Stromal cell of bone marrow (primary cell): ENCODE data around the gene IL21.
"Not testable (repeated sequence)": the region's sequence is repeated elsewhere in the genome, so short reads cannot be mapped to it uniquely, and the experiment has no call there.

Experiments used
- DNase-seq: peaks from one replicate; pipeline ENCODE4 v3.0.0-alpha.2; 2012; ENCODE audit warnings: low read depth

IL21 gene

GRCh38 chr4:122577808-122578781, 42.8 kb downstream of the IL21 start:
- no peak for DNase-seq

DNA sequence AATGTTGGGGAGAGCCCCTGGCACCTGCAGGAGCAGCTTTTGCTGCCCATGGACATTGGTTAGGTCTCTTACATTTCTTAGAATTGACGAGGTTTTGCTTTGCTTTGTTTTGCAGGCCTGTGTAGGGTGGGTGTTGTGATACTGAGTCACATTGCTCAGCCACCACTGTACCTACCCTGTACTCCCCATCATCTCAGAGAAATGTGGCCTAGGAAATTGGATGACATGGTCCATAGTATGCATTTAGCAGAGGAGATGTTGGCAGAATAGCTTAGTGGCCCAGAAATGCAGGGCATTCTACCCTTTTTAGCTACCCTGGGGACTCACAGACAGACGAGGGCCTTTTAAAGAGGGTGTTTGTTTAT, 43.7 kb downstream of the IL21 start:
- no peak for DNase-seq

GRCh38 chr4:122576261-122577188, 44.3 kb downstream of the IL21 start:
- DNase-seq, result no peak

GRCh38 chr4:122574347-122574746, 46.5 kb downstream of the IL21 start:
- DNase-seq, result not testable (repeated sequence)

DNA sequence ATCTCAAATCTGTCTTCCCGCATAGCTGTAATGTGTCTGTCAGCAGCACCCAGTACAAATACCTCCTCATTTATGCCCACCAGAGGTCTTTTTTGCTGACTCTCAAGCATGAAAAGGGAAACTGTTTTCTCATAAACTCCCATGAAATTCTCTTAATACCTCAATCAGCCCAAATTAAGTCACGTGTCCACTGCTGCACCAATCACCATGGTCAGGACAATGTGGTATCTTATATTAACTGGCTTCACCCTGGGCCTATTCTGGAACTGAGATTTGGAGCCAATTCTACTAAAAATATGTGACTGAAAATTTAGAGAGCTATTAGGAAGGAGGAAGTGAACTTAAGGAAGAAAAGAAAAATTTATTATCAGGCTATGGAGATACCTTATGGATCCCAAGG, 58.4 kb downstream of the IL21 start:
- no peak for DNase-seq
